ENCODE data around the gene AP1M1. TPM values are rescaled to one million over a fixed set of nuclear protein-coding genes. Genes with fewer than 3 reads are reported as not detected.
A peak's percentile ranks its signal among the peaks of the same experiment; 100 is the strongest.

Gene AP1M1
- total RNA-seq, 2 experiments from 2014 or later: 99.0 to 108 TPM

- Mint-ChIP-seq H3K36me3 (ENCODE audit: low read depth) (peaks cover 24% of the 10 kb centered on the region), H3K4me1 (ENCODE audit: low read depth) (peaks cover 22% of the 10 kb centered on the region), H3K27ac (peak overlapping the region; percentile 95), H3K4me3 (peak overlapping the region; percentile 100), H3K9me3 (no peaks in the 10 kb centered on the region), H3K27me3 (no peaks in the 10 kb centered on the region)
- ChIA-PET POLR2A (interaction anchor here (0.6 to 2.4 kb wide), 13 partner anchors 11 to 128 kb away, joined by 3 to 9 read pairs (median 4); no protein-coding TSS in a partner anchor), CTCF (interaction anchor here (0.5 to 3.5 kb wide), 20 partner anchors 10 to 555 kb away, joined by 3 to 48 read pairs (median 6); partner anchors contain the start of genes AP1M1, HSH2D and RAB8A)
- no peak for DNase-seq
- ATAC-seq: no peak
- intact Hi-C loops (cut with micrococcal nuclease): no loop called here
- TF ChIP-seq CTCF (IDR thresholded peaks at IDR 0.05): no peak
Observed at GRCh38 chr19:16184665-16185122, 13.0 kb upstream of the AP1M1 start.

- POLR2A ChIA-PET: interaction anchor here (0.6 to 2.4 kb wide), 18 partner anchors 11 to 143 kb away, joined by 3 to 9 read pairs (median 4); partner anchors contain the start of gene AP1M1
- peaks cover 30% of the 10 kb centered on the region for H3K36me3 Mint-ChIP-seq (ENCODE audit: low read depth)
- peak within 1 kb of the TSS; percentile 95 for H3K27ac Mint-ChIP-seq
- CTCF ChIA-PET: interaction anchor here (0.5 to 3.5 kb wide), 29 partner anchors 9 to 556 kb away, joined by 3 to 48 read pairs (median 4); partner anchors contain the start of genes AP1M1, HSH2D and RAB8A
- peak within 1 kb of the TSS; percentile 100 for H3K4me3 Mint-ChIP-seq
- H3K9me3 Mint-ChIP-seq: no peaks in the 10 kb centered on the region
- intact Hi-C loops (cut with micrococcal nuclease): no loop called here
- H3K27me3 Mint-ChIP-seq: no peaks in the 10 kb centered on the region
- DNase-seq (peak; percentile 100), ATAC-seq (peak; percentile 97)
- H3K4me1 Mint-ChIP-seq (ENCODE audit: low read depth): peaks cover 22% of the 10 kb centered on the region
- no peak for TF ChIP-seq CTCF (IDR thresholded peaks at IDR 0.05)
Observed at GRCh38 chr19:16185123-16185767, 12.5 kb upstream of the AP1M1 start, which contains the start of gene FAM32A. FAM32A (plus strand) TSS chr19:16185410; CDS start chr19:16185443, 33 bp downstream.

GRCh38 chr19:16185768-16186123 lies 12.0 kb upstream of the AP1M1 start:
- H3K27me3 Mint-ChIP-seq: no peaks in the 10 kb centered on the region
- H3K27ac Mint-ChIP-seq: peak overlapping the region; percentile 95
- peaks cover 30% of the 10 kb centered on the region for H3K36me3 Mint-ChIP-seq (ENCODE audit: low read depth)
- H3K9me3 Mint-ChIP-seq: no peaks in the 10 kb centered on the region
- peak; percentile 13 for ATAC-seq
- CTCF ChIA-PET: interaction anchor here (0.6 to 3.5 kb wide), 30 partner anchors 8 to 556 kb away, joined by 3 to 48 read pairs (median 4); partner anchors contain the start of genes AP1M1, HSH2D and RAB8A
- POLR2A ChIA-PET: interaction anchor here (0.6 to 2.4 kb wide), 17 partner anchors 10 to 144 kb away, joined by 3 to 9 read pairs (median 4); partner anchors contain the start of gene AP1M1
- H3K4me3 Mint-ChIP-seq: peak overlapping the region; percentile 100
- intact Hi-C loops (cut with micrococcal nuclease): no loop called here
- H3K4me1 Mint-ChIP-seq (ENCODE audit: low read depth): peaks cover 22% of the 10 kb centered on the region
- TF ChIP-seq CTCF (IDR thresholded peaks at IDR 0.05): peak; percentile 61
- peak; percentile 80 for DNase-seq

GRCh38 chr19:16188521-16188920 lies 9.2 kb upstream of the AP1M1 start:
- ATAC-seq: no peak
- Mint-ChIP-seq H3K9me3 (no peaks in the 10 kb centered on the region), H3K4me1 (ENCODE audit: low read depth) (peaks cover 17% of the 10 kb centered on the region), H3K27me3 (no peaks in the 10 kb centered on the region), H3K4me3 (no peak overlapping the region), H3K27ac (no peak overlapping the region), H3K36me3 (ENCODE audit: low read depth) (peaks cover 35% of the 10 kb centered on the region)
- no peak for DNase-seq
- TF ChIP-seq CTCF (IDR thresholded peaks at IDR 0.05): no peak
- CTCF ChIA-PET: interaction anchor here (1.0 to 1.2 kb wide), 3 partner anchors 9 to 194 kb away, joined by 3 to 4 read pairs (median 4); partner anchors contain the start of gene AP1M1
- POLR2A ChIA-PET: interaction anchor here (1.7 kb wide), 1 partner anchor 9 kb away, joined by 5 read pairs; the partner anchor contains the start of gene AP1M1
- intact Hi-C loops (cut with micrococcal nuclease): no loop called here
